Astrocyte (in vitro differentiated cells and primary cell): ENCODE data around the gene PRUNE1. TPM values are rescaled to one million over a fixed set of nuclear protein-coding genes. Genes with fewer than 3 reads are reported as not detected.

Experiments used
- DNase-seq: peaks from one replicate; pipeline ENCODE4 v3.0.0-alpha.2; 2010; ENCODE audit warnings: low read depth
- FAIRE-seq: peaks from 2 replicates; lab custom pipeline; 2011; peaks lifted over from hg19 to GRCh38; lab: Jason Lieb, UNC
- H2AFZ ChIP-seq: 2 replicates; pipeline ENCODE4 v1.6.0; 2012; ENCODE audit warnings: low read depth, low read length, inconsistent platforms
- H3K27ac ChIP-seq: 2 replicates; pipeline ENCODE4 v1.5.1; 2011; ENCODE audit warnings: low read depth, low read length, inconsistent platforms
- H3K27me3 ChIP-seq: 2 replicates; pipeline ENCODE4 v1.6.0; 2011; ENCODE audit warnings: low read length, inconsistent platforms; ENCODE audit not compliant: insufficient read depth
- H3K36me3 ChIP-seq: 2 replicates; pipeline ENCODE4 v1.5.1; 2011; ENCODE audit warnings: low read length, inconsistent platforms; ENCODE audit not compliant: insufficient read depth
- H3K4me1 ChIP-seq: 2 replicates; pipeline ENCODE4 v1.5.1; 2011; ENCODE audit warnings: low read length, inconsistent platforms; ENCODE audit not compliant: insufficient read depth
- H3K4me2 ChIP-seq: 2 replicates; pipeline ENCODE4 v1.6.0; 2012; ENCODE audit warnings: low read length, inconsistent platforms
- H3K4me3 ChIP-seq: 2 replicates; pipeline ENCODE4 v1.5.1; 2011; ENCODE audit warnings: low read depth, mild to moderate bottlenecking, low read length, inconsistent platforms; ENCODE audit not compliant: insufficient read depth
- H3K79me2 ChIP-seq: 2 replicates; pipeline ENCODE4 v1.6.0; 2012; ENCODE audit warnings: mild to moderate bottlenecking, low read length, inconsistent platforms; ENCODE audit not compliant: insufficient read depth
- H3K9ac ChIP-seq: 2 replicates; pipeline ENCODE4 v1.6.0; 2012; ENCODE audit warnings: mild to moderate bottlenecking, low read length, inconsistent platforms
- H3K9me3 ChIP-seq: 2 replicates; pipeline ENCODE4 v1.5.1; 2012; ENCODE audit warnings: low read depth, mild to moderate bottlenecking, low read length, inconsistent platforms; ENCODE audit not compliant: insufficient read depth
- H4K20me1 ChIP-seq: 2 replicates; pipeline ENCODE4 v1.6.0; 2012; ENCODE audit warnings: low read length, inconsistent platforms; ENCODE audit not compliant: insufficient read depth
- H3K27ac Mint-ChIP-seq: one replicate; pipeline ENCODE4 v1.8.0; 2021; ENCODE audit warnings: mild to moderate bottlenecking, mixed read lengths; ENCODE audit not compliant: unreplicated experiment
- H3K27me3 Mint-ChIP-seq: one replicate; pipeline ENCODE4 v1.8.0; 2021; ENCODE audit warnings: low read depth, mixed read lengths; ENCODE audit not compliant: unreplicated experiment
- H3K36me3 Mint-ChIP-seq: one replicate; pipeline ENCODE4 v1.8.0; 2021; ENCODE audit warnings: low read depth, mixed read lengths; ENCODE audit not compliant: unreplicated experiment
- H3K4me1 Mint-ChIP-seq: one replicate; pipeline ENCODE4 v1.8.0; 2021; ENCODE audit warnings: low read depth, mixed read lengths; ENCODE audit not compliant: unreplicated experiment
- H3K4me3 Mint-ChIP-seq: one replicate; pipeline ENCODE4 v1.8.0; 2021; ENCODE audit warnings: mild to moderate bottlenecking, moderate library complexity, mixed read lengths; ENCODE audit not compliant: unreplicated experiment
- H3K9me3 Mint-ChIP-seq: one replicate; pipeline ENCODE4 v1.8.0; 2021; ENCODE audit warnings: mild to moderate bottlenecking, mixed read lengths; ENCODE audit not compliant: unreplicated experiment
- EZH2 ChIP-seq: IDR thresholded peaks from 2 replicates; pipeline ENCODE4 v1.6.1; 2012; ENCODE audit warnings: mild to moderate bottlenecking, low read length, inconsistent platforms; ENCODE audit not compliant: insufficient read depth
- total RNA-seq: library from RNA; stranded (reverse); gene quantifications from 2 replicates; pipeline ENCODE4 v1.2.1, GENCODE V29; 2021
- TF ChIP-seq, protein P1 (sequence below): IDR thresholded peaks from 2 replicates; pipeline ENCODE4 v1.5.1; 2011; ENCODE audit warnings: low read depth, mild to moderate bottlenecking, inconsistent platforms, low read length, moderate library complexity; ENCODE audit not compliant: insufficient read depth

PRUNE1 gene
- total RNA-seq, 1 donor from 2014 or later = 14.3 TPM

DNA sequence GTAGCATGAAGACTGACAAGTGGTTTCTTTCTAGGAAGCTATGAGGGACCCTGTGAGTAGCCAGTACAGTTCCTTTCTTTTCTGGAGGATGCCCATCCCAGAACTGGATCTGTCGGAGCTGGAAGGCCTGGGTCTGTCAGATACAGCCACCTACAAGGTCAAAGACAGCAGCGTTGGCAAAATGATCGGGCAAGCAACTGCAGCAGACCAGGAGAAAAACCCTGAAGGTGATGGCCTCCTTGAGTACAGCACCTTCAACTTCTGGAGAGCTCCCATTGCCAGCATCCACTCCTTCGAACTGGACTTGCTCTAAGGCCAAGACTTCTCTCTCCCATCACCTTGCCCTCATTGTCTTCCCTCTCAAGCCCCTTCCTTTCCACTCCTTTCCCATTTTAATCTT, 58.9 kb downstream of the PRUNE1 start:
- no peak overlapping the region for H3K4me2 ChIP-seq
- no peaks in the 10 kb centered on the region for H3K9me3 Mint-ChIP-seq
- FAIRE-seq (no peak), DNase-seq (no peak)
- H4K20me1 ChIP-seq = peaks cover 36% of the 10 kb centered on the region
- H3K36me3 Mint-ChIP-seq = peaks cover 17% of the 10 kb centered on the region
- H3K27me3 Mint-ChIP-seq = no peaks in the 10 kb centered on the region
- peaks cover 21% of the 10 kb centered on the region for H3K36me3 ChIP-seq
- H3K4me1 Mint-ChIP-seq = peaks cover 24% of the 10 kb centered on the region
- H3K4me3 ChIP-seq = no peak overlapping the region
- TF ChIP-seq EZH2 = no peak
- TF ChIP-seq, protein P1, sequence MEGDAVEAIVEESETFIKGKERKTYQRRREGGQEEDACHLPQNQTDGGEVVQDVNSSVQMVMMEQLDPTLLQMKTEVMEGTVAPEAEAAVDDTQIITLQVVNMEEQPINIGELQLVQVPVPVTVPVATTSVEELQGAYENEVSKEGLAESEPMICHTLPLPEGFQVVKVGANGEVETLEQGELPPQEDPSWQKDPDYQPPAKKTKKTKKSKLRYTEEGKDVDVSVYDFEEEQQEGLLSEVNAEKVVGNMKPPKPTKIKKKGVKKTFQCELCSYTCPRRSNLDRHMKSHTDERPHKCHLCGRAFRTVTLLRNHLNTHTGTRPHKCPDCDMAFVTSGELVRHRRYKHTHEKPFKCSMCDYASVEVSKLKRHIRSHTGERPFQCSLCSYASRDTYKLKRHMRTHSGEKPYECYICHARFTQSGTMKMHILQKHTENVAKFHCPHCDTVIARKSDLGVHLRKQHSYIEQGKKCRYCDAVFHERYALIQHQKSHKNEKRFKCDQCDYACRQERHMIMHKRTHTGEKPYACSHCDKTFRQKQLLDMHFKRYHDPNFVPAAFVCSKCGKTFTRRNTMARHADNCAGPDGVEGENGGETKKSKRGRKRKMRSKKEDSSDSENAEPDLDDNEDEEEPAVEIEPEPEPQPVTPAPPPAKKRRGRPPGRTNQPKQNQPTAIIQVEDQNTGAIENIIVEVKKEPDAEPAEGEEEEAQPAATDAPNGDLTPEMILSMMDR = no peak
- no peaks in the 10 kb centered on the region for H3K9me3 ChIP-seq
- no peaks in the 10 kb centered on the region for H3K27me3 ChIP-seq
- H2AFZ ChIP-seq = no peak overlapping the region
- peaks cover 74% of the 10 kb centered on the region for H3K79me2 ChIP-seq
- no peak overlapping the region for H3K9ac ChIP-seq
- no peak overlapping the region for H3K27ac ChIP-seq
- peak overlapping the region; percentile 31 for H3K4me3 Mint-ChIP-seq
- no peak overlapping the region for H3K27ac Mint-ChIP-seq
- peaks cover 13% of the 10 kb centered on the region for H3K4me1 ChIP-seq

DNA sequence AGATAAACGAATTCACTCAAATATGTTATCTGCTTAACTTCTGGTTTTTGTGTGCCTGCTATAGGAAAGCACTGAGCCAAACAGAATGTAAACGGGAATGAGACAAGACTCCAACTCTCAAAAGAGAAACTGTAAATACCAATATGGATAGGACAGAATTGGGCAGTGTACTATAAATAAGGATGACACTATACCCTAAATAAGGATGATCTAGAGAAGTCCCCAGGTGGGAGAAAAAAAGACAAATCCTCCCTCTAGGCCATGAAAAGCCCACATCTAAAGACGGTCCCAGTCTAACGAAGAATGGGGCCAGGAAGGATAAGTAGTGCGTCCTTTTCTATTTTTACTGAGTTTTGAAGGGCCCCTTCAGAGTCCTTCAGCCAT, 60.8 kb downstream of the PRUNE1 start:
- Histone ChIP-seq H3K9ac (no peak overlapping the region), H2AFZ (no peak overlapping the region), H3K4me2 (no peak overlapping the region), H4K20me1 (peaks cover 30% of the 10 kb centered on the region), H3K9me3 (no peaks in the 10 kb centered on the region), H3K27me3 (no peaks in the 10 kb centered on the region), H3K79me2 (peaks cover 57% of the 10 kb centered on the region), H3K36me3 (peaks cover 20% of the 10 kb centered on the region), H3K4me1 (peaks cover 2% of the 10 kb centered on the region), H3K27ac (no peak overlapping the region), H3K4me3 (no peak overlapping the region)
- FAIRE-seq = no peak
- Mint-ChIP-seq H3K27ac (peak overlapping the region; percentile 47), H3K9me3 (no peaks in the 10 kb centered on the region), H3K4me3 (peak overlapping the region; percentile 5), H3K27me3 (no peaks in the 10 kb centered on the region), H3K36me3 (peaks cover 16% of the 10 kb centered on the region), H3K4me1 (peaks cover 20% of the 10 kb centered on the region)
- DNase-seq = no peak
- TF ChIP-seq EZH2 = no peak
- TF ChIP-seq, protein P1 = no peak

DNA sequence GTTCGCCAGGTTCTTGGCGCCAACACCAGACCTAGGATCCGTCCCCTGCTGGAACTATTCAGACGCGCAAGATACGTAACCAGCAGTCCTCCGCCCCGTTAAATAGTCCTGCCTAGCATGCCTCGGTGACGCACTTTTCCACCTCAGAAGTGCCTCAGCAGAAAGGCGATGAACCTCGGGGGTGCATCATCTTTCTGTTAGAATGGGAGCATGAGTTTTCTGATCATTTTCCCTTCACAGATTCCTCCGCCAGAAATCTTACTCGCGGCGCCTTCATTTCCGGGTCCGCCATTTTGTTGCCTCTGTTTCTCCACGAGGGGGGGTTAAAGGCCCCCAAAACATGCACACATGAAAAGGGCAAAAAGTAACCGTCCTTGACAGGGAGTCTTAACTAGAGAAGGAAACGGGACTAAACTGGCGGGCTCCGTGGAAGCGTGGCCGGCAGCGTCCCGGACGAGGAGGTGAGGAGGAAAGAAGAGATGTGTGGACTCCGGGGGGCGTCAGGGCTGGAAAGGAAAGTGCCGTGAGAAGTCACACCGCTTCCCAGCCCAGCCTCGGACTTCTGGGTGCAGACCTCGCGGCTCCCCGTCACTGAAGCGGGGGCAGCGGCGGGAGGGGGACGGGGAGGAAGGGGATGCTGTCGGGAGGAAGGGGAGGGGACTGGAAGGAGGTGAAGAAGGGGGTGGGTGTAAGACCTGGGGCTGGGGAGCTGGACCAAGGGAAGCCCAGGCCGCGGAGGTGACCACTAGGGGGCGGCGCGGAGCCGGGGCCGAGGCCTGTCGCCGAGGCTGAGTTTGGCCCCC, 62.4 kb downstream of the PRUNE1 start, which contains the start of gene GABPB2:
TSS of gene GABPB2 (plus strand) at position 288 of the 803 bp plus-strand sequence. CDS start 17,429 bp downstream, outside the sequence.
- Histone ChIP-seq H3K9ac (peak within 1 kb of the TSS; percentile 96), H2AFZ (peak within 1 kb of the TSS; percentile 87), H3K27me3 (no peaks in the 10 kb centered on the region), H4K20me1 (peaks cover 16% of the 10 kb centered on the region), H3K36me3 (peaks cover 16% of the 10 kb centered on the region), H3K27ac (peak within 1 kb of the TSS; percentile 96), H3K79me2 (peaks cover 41% of the 10 kb centered on the region), H3K4me2 (peak within 1 kb of the TSS; percentile 94), H3K4me3 (peak within 1 kb of the TSS; percentile 74), H3K9me3 (no peaks in the 10 kb centered on the region), H3K4me1 (peaks cover 2% of the 10 kb centered on the region)
- Mint-ChIP-seq H3K4me1 (peaks cover 9% of the 10 kb centered on the region), H3K27me3 (no peaks in the 10 kb centered on the region), H3K36me3 (peaks cover 12% of the 10 kb centered on the region), H3K9me3 (no peaks in the 10 kb centered on the region), H3K27ac (peak within 1 kb of the TSS; percentile 93), H3K4me3 (peak within 1 kb of the TSS; percentile 89)
- FAIRE-seq (no peak), DNase-seq (peak; percentile 99)
- TF ChIP-seq, protein P1 = peak; percentile 48
- TF ChIP-seq EZH2 = no peak
